Ishikawa (cell line): ENCODE measurements around the gene RXFP4.

Experiments used
- CEBPB ChIP-seq: IDR thresholded peaks from 2 replicates; pipeline ENCODE4 v1.6.1; 2012
- CREB1 ChIP-seq: IDR thresholded peaks from 2 replicates; pipeline ENCODE4 v1.6.1; 2012; ENCODE audit warnings: low read depth
- EP300 ChIP-seq: IDR thresholded peaks from 2 replicates; pipeline ENCODE4 v1.6.1; 2012; ENCODE audit warnings: borderline replicate concordance
- FOXM1 ChIP-seq: IDR thresholded peaks from 2 replicates; pipeline ENCODE4 v1.6.1; 2012; ENCODE audit warnings: low read depth, borderline replicate concordance
- MAX ChIP-seq: IDR thresholded peaks from 2 replicates; pipeline ENCODE4 v1.6.1; 2012
- NFIC ChIP-seq: IDR thresholded peaks from 2 replicates; pipeline ENCODE4 v1.6.1; 2012
- RAD21 ChIP-seq: IDR thresholded peaks from 2 replicates; pipeline ENCODE4 v1.6.1; 2012; ENCODE audit warnings: low read depth
- REST ChIP-seq: IDR thresholded peaks from 2 replicates; pipeline ENCODE4 v1.6.1; 2012; ENCODE audit warnings: low read depth, mild to moderate bottlenecking
- TAF1 ChIP-seq: IDR thresholded peaks from 2 replicates; pipeline ENCODE4 v1.6.1; 2012; ENCODE audit warnings: low read depth, mild to moderate bottlenecking
- TCF12 ChIP-seq: IDR thresholded peaks from 2 replicates; pipeline ENCODE4 v1.6.1; 2012; ENCODE audit warnings: low read depth
- YY1 ChIP-seq: IDR thresholded peaks from 2 replicates; pipeline ENCODE4 v1.6.1; 2012; ENCODE audit warnings: low read depth
- ZBTB7A ChIP-seq: IDR thresholded peaks from 2 replicates; pipeline ENCODE4 v1.6.1; 2012; ENCODE audit warnings: low read depth

DNA sequence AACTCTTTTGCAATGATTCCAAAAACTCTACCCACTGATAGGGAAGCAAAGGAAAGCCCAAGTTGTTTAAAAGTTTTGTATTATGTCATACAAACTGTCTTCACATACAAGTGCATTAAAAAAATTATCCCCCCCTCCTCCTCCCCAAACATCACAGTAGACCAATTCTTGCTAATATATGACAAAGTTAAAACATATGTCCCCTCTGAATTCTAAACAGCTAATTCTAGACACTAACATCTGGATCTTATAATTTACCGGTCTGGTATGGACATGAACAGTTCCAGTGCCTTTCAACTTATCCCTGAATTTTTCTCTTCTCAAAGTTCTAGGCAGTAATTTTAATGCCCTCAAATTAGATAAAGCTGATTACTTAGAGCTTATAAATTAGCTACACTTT is 43.7 kb upstream of the RXFP4 start:
- TF ChIP-seq TAF1 (no peak), ZBTB7A (no peak), EP300 (no peak), CREB1 (no peak), TCF12 (no peak), CEBPB (no peak), REST (no peak), RAD21 (no peak), MAX (no peak), YY1 (no peak), FOXM1 (no peak), NFIC (no peak)
